Measurements from ENCODE around the gene B9D1.

The B9D1 gene

DNA sequence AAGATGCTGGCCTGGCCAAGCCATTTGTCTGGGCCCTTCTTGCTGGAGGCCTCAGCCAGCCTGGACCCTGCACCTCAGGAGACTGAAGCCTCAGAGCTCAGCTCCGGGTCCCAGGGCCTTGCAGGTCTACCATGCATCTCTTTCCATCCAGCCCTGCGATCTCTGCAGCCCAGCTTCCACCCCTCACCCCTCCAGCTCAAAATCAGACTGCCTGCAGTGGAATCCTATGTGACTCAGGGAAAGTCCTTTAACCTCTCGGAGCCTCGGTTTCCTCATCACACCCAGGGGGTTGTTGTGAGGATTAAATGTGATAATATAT is 2.9 kb upstream of the B9D1 start:
- ChIA-PET POLR2A (no interaction called here), CTCF (interaction anchor here (0.9 to 10.8 kb wide), 9 partner anchors 9 to 397 kb away, joined by 3 to 149 read pairs (median 4); no protein-coding TSS in a partner anchor)
- no peak overlapping the region for H3K27ac ChIP-seq (ENCODE audit: insufficient read depth in 1 of 2, low read depth in 1 of 2, low read length in 2 of 2, poor library complexity in 1 of 2, severe bottlenecking in 2 of 2)
- peaks cover 3 to 20% (median 18%) of the 10 kb centered on the region in 4 experiments for H3K4me1 ChIP-seq (ENCODE audit: control extremely low read depth in 1 of 4, control insufficient read depth in 4 of 4, insufficient read depth in 4 of 4, low read length in 3 of 4)
- H3K36me3 ChIP-seq (ENCODE audit: control insufficient read depth in 4 of 4, insufficient read depth in 4 of 4, low read length in 3 of 4), result no peaks in the 10 kb centered on the region
- no peak overlapping the region for H3K4me3 ChIP-seq (ENCODE audit: control insufficient read depth in 1 of 7, extremely low read depth in 1 of 7, insufficient read depth in 4 of 7, low read depth in 2 of 7, low read length in 6 of 7)
- H3K27me3 ChIP-seq (replicated peaks in 2 of 5; ENCODE audit: control insufficient read depth in 4 of 5, insufficient read depth in 5 of 5, low read length in 4 of 5), result peaks cover 0 to 72% (median 30%) of the 10 kb centered on the region in 5 experiments
- WGBS (ENCODE audit: insufficient coverage), result 100% methylated on average over 1 of the region's 4 CpGs
- no peak for DNase-seq
- no peaks in the 10 kb centered on the region for H3K9me3 ChIP-seq (ENCODE audit: control extremely low read depth in 1 of 5, control insufficient read depth in 4 of 5, insufficient read depth in 2 of 5, low read depth in 1 of 5, low read length in 4 of 5)

DNA sequence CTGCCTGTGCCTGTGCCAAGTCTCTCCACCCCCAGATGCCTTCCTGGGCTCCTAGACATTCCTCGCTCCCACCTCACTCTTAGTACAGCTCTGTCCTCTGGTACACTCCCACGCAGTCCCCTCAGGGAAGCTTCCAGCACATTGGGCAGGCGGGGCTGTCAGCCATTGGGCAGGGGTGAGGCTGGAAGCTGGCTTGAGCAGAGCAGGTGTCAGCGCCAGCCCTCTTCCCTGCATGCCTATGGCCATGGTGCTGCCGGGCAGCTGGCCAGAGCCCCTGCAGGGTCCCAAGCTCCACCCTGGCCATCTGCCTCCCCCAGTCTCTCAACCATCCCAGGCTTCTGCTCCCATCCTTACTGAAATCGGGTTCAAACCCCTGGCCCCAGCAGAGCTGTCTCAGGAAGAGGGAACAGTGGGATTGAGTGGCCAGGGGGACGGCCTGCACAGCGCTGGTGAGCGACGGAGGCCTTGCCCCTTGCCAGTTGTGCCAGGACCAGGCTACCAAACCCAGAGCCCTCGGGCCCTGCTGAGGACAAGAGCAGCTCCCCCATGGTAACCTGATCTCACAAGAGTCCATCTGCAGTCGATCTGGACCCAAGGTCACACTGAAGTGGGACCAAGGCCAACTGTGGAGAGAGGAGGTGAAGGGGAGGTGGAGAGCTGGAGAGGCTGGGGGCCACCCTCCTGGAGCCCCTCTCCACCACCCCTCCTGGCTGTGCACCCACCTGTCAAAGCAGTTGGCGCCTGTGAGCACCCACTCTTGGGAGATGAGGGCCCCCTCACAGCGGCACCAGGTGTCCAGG is 2.4 kb upstream of the B9D1 start:
- ChIA-PET CTCF (interaction anchor here (0.9 to 10.8 kb wide), 11 partner anchors 10 to 398 kb away, joined by 3 to 149 read pairs (median 3); no protein-coding TSS in a partner anchor), POLR2A (no interaction called here)
- DNase-seq, result no peak
- WGBS (ENCODE audit: insufficient coverage), result 98% methylated on average over 12 of the region's 14 CpGs
- H3K4me3 ChIP-seq (ENCODE audit: control insufficient read depth in 1 of 7, extremely low read depth in 1 of 7, insufficient read depth in 4 of 7, low read depth in 2 of 7, low read length in 6 of 7), result no peak overlapping the region
- peaks cover 0 to 14% (median 13%) of the 10 kb centered on the region in 4 experiments for H3K4me1 ChIP-seq (ENCODE audit: control extremely low read depth in 1 of 4, control insufficient read depth in 4 of 4, insufficient read depth in 4 of 4, low read length in 3 of 4)
- H3K9me3 ChIP-seq (ENCODE audit: control extremely low read depth in 1 of 5, control insufficient read depth in 4 of 5, insufficient read depth in 2 of 5, low read depth in 1 of 5, low read length in 4 of 5), result no peaks in the 10 kb centered on the region
- H3K27ac ChIP-seq (ENCODE audit: insufficient read depth in 1 of 2, low read depth in 1 of 2, low read length in 2 of 2, poor library complexity in 1 of 2, severe bottlenecking in 2 of 2), result no peak overlapping the region
- H3K27me3 ChIP-seq (replicated peaks in 2 of 5; ENCODE audit: control insufficient read depth in 4 of 5, insufficient read depth in 5 of 5, low read length in 4 of 5), result peaks cover 0 to 72% (median 28%) of the 10 kb centered on the region in 5 experiments
- H3K36me3 ChIP-seq (ENCODE audit: control insufficient read depth in 4 of 4, insufficient read depth in 4 of 4, low read length in 3 of 4), result no peaks in the 10 kb centered on the region

DNA sequence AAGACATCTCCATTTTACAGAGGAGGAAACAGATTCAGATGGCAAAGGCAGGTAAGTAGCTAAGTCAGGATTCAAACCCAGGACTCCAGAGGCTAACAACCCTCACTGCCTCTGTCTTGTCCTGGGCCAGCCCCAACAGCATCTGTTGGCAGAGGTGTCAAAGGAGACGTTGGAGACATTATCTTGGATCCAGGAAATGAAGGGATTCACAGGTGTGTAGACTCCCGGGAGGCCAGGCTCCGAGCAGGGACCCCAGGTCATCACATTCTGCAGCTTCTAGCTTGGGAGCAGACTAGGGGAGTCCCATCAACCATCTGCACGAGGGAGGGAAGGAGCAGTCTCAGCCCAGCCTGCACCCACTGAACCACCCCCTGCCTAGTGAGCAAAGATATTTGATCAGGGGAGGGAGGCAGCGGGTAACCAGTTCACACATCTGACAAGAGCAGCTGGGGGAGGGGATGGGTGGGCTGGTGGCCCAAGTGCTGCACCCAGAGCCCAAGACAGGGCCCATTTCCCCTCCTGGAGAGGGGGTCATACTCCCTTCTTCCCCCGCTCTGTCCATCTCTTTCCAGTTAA is 1.0 kb upstream of the B9D1 start:
- H3K27me3 ChIP-seq (replicated peaks in 2 of 5; ENCODE audit: control insufficient read depth in 4 of 5, insufficient read depth in 5 of 5, low read length in 4 of 5), result peaks cover 0 to 73% (median 29%) of the 10 kb centered on the region in 5 experiments
- POLR2A ChIA-PET, result no interaction called here
- no peaks in the 10 kb centered on the region for H3K36me3 ChIP-seq (ENCODE audit: control insufficient read depth in 4 of 4, insufficient read depth in 4 of 4, low read length in 3 of 4)
- no peak for DNase-seq
- no peak overlapping the region for H3K27ac ChIP-seq (ENCODE audit: insufficient read depth in 1 of 2, low read depth in 1 of 2, low read length in 2 of 2, poor library complexity in 1 of 2, severe bottlenecking in 2 of 2)
- CTCF ChIA-PET, result interaction anchor here (0.6 to 10.8 kb wide), 30 partner anchors 8 to 401 kb away, joined by 3 to 149 read pairs (median 4); partner anchors contain the start of gene MAPK7
- no peaks in the 10 kb centered on the region for H3K9me3 ChIP-seq (ENCODE audit: control extremely low read depth in 1 of 5, control insufficient read depth in 4 of 5, insufficient read depth in 2 of 5, low read depth in 1 of 5, low read length in 4 of 5)
- H3K4me3 ChIP-seq (ENCODE audit: control insufficient read depth in 1 of 7, extremely low read depth in 1 of 7, insufficient read depth in 4 of 7, low read depth in 2 of 7, low read length in 6 of 7), result no peak overlapping the region
- 70% methylated on average over 5 of the region's 6 CpGs for whole genome bisulfite sequencing (ENCODE audit: insufficient coverage)
- H3K4me1 ChIP-seq (ENCODE audit: control extremely low read depth in 1 of 4, control insufficient read depth in 4 of 4, insufficient read depth in 4 of 4, low read length in 3 of 4), result peaks cover 0 to 10% (median 10%) of the 10 kb centered on the region in 4 experiments

DNA sequence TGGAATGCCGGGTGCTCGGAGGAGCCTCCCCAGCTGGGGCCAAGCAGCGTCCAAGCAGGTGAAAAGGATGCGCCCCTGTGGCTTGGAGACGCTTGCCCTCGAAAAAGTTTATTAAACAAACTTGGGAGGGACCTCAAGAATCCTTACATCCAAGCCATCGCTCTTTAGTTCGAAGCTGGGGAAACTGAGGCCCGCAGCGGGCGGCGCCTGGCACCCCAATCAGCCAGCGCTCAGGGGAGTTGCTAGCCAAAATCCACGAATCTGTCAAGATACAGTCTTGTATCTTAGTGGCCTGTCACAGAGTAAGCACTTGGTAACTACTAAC is 553 bp upstream of the B9D1 start:
- ChIA-PET POLR2A (interaction anchor here (0.6 kb wide), 1 partner anchor 1832 kb away, joined by 3 read pairs; no protein-coding TSS in a partner anchor), CTCF (interaction anchor here (0.6 to 10.8 kb wide), 29 partner anchors 9 to 401 kb away, joined by 3 to 149 read pairs (median 4); partner anchors contain the start of gene MAPK7)
- no peak for DNase-seq
- Histone ChIP-seq H3K27ac (ENCODE audit: insufficient read depth in 1 of 2, low read depth in 1 of 2, low read length in 2 of 2, poor library complexity in 1 of 2, severe bottlenecking in 2 of 2) (no peak overlapping the region), H3K4me3 (ENCODE audit: control insufficient read depth in 1 of 7, extremely low read depth in 1 of 7, insufficient read depth in 4 of 7, low read depth in 2 of 7, low read length in 6 of 7) (peak overlapping the region in 3 of 7 experiments; percentile 74 to 78 (median 74)), H3K4me1 (ENCODE audit: control extremely low read depth in 1 of 4, control insufficient read depth in 4 of 4, insufficient read depth in 4 of 4, low read length in 3 of 4) (peaks cover 0 to 10% (median 10%) of the 10 kb centered on the region in 4 experiments), H3K9me3 (ENCODE audit: control extremely low read depth in 1 of 5, control insufficient read depth in 4 of 5, insufficient read depth in 2 of 5, low read depth in 1 of 5, low read length in 4 of 5) (no peaks in the 10 kb centered on the region), H3K36me3 (ENCODE audit: control insufficient read depth in 4 of 4, insufficient read depth in 4 of 4, low read length in 3 of 4) (no peaks in the 10 kb centered on the region), H3K27me3 (replicated peaks in 2 of 5; ENCODE audit: control insufficient read depth in 4 of 5, insufficient read depth in 5 of 5, low read length in 4 of 5) (peaks cover 0 to 73% (median 27%) of the 10 kb centered on the region in 5 experiments)
- 34% methylated on average over 14 of the region's 14 CpGs for WGBS (ENCODE audit: insufficient coverage)

DNA sequence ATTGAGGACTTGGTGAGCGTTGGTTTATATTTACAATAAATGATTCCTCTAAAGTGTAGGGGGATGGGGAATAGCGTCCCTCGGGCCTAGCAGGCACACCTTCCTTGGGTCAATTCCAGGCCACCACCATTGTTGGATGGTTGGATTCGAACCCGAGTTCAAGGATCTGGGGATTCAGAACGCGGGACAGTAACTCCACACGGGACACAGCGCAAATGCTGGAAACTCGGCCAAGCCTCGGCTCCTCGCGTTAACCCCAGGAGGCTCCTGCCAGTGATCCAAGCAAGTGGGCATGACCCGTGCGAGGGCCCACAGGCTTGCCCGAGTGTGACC is 613 bp downstream of the B9D1 start:
- POLR2A ChIA-PET, result no interaction called here
- WGBS (ENCODE audit: insufficient coverage), result 36% methylated on average over 15 of the region's 16 CpGs
- DNase-seq, result no peak
- Histone ChIP-seq H3K36me3 (ENCODE audit: control insufficient read depth in 4 of 4, insufficient read depth in 4 of 4, low read length in 3 of 4) (no peaks in the 10 kb centered on the region), H3K4me1 (ENCODE audit: control extremely low read depth in 1 of 4, control insufficient read depth in 4 of 4, insufficient read depth in 4 of 4, low read length in 3 of 4) (peaks cover 0 to 10% (median 10%) of the 10 kb centered on the region in 4 experiments), H3K4me3 (ENCODE audit: control insufficient read depth in 1 of 7, extremely low read depth in 1 of 7, insufficient read depth in 4 of 7, low read depth in 2 of 7, low read length in 6 of 7) (peak overlapping the region in 6 of 7 experiments; percentile 55 to 78 (median 68)), H3K27me3 (replicated peaks in 2 of 5; ENCODE audit: control insufficient read depth in 4 of 5, insufficient read depth in 5 of 5, low read length in 4 of 5) (peaks cover 0 to 72% (median 24%) of the 10 kb centered on the region in 5 experiments), H3K27ac (ENCODE audit: insufficient read depth in 1 of 2, low read depth in 1 of 2, low read length in 2 of 2, poor library complexity in 1 of 2, severe bottlenecking in 2 of 2) (peak overlapping the region in 1 of 2 experiments; percentile 9), H3K9me3 (ENCODE audit: control extremely low read depth in 1 of 5, control insufficient read depth in 4 of 5, insufficient read depth in 2 of 5, low read depth in 1 of 5, low read length in 4 of 5) (no peaks in the 10 kb centered on the region)
- CTCF ChIA-PET, result interaction anchor here (0.7 to 10.8 kb wide), 6 partner anchors 18 to 403 kb away, joined by 3 to 149 read pairs (median 9); no protein-coding TSS in a partner anchor

DNA sequence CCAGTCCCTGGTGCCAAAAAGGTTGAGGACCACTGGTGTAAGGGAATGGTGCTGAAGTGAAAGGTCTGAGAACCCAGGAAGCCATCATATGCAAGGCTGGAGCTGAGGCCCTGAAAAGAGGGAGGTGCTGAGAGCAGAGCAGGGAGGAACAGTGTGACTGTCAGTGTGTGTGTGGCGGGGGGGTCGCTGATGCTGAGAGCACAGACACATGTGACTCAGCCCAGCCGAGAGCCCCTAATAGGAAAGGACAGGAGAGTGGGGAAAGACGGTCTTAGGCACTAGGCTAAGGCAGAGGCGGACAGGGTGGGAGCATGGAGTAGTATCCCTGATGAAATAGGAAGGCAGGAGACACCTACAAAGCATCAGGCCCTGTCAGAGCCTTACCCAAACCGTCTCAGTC is 1.2 kb downstream of the B9D1 start:
- Histone ChIP-seq H3K9me3 (ENCODE audit: control extremely low read depth in 1 of 5, control insufficient read depth in 4 of 5, insufficient read depth in 2 of 5, low read depth in 1 of 5, low read length in 4 of 5) (no peaks in the 10 kb centered on the region), H3K4me1 (ENCODE audit: control extremely low read depth in 1 of 4, control insufficient read depth in 4 of 4, insufficient read depth in 4 of 4, low read length in 3 of 4) (peaks cover 0 to 10% (median 10%) of the 10 kb centered on the region in 4 experiments), H3K36me3 (ENCODE audit: control insufficient read depth in 4 of 4, insufficient read depth in 4 of 4, low read length in 3 of 4) (no peaks in the 10 kb centered on the region), H3K27me3 (replicated peaks in 2 of 5; ENCODE audit: control insufficient read depth in 4 of 5, insufficient read depth in 5 of 5, low read length in 4 of 5) (peaks cover 0 to 70% (median 25%) of the 10 kb centered on the region in 5 experiments), H3K27ac (ENCODE audit: insufficient read depth in 1 of 2, low read depth in 1 of 2, low read length in 2 of 2, poor library complexity in 1 of 2, severe bottlenecking in 2 of 2) (no peak overlapping the region), H3K4me3 (ENCODE audit: control insufficient read depth in 1 of 7, extremely low read depth in 1 of 7, insufficient read depth in 4 of 7, low read depth in 2 of 7, low read length in 6 of 7) (no peak overlapping the region)
- ChIA-PET POLR2A (no interaction called here), CTCF (interaction anchor here (10.8 kb wide), 1 partner anchor 85 kb away, joined by 149 read pairs; no protein-coding TSS in a partner anchor)
- DNase-seq, result no peak
- WGBS (ENCODE audit: insufficient coverage), result 97% methylated on average over 4 of the region's 6 CpGs

DNA sequence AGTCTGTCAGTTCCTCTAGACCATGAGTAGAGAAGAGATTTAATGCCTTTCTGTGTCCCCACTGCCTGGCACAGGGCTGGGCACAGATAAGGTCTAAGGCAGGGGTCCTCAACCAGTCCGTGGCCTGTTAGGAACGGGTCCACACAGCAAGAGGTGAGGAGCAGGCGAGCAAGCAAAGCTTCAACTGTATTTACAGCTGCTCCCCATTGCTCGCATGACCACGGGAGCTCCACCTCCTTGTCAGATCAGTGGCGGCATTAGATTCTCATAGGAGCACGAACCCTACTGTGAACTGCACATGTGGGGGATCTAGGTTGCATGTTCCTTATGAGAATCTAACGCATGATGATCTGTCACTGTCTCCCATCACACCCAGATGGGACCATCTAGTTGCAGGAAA is 1.8 kb downstream of the B9D1 start:
- DNase-seq, result no peak
- Histone ChIP-seq H3K36me3 (ENCODE audit: control insufficient read depth in 4 of 4, insufficient read depth in 4 of 4, low read length in 3 of 4) (no peaks in the 10 kb centered on the region), H3K27ac (ENCODE audit: insufficient read depth in 1 of 2, low read depth in 1 of 2, low read length in 2 of 2, poor library complexity in 1 of 2, severe bottlenecking in 2 of 2) (no peak overlapping the region), H3K27me3 (replicated peaks in 2 of 5; ENCODE audit: control insufficient read depth in 4 of 5, insufficient read depth in 5 of 5, low read length in 4 of 5) (peaks cover 0 to 66% (median 20%) of the 10 kb centered on the region in 5 experiments), H3K4me1 (ENCODE audit: control extremely low read depth in 1 of 4, control insufficient read depth in 4 of 4, insufficient read depth in 4 of 4, low read length in 3 of 4) (peaks cover 0 to 10% (median 10%) of the 10 kb centered on the region in 4 experiments), H3K9me3 (ENCODE audit: control extremely low read depth in 1 of 5, control insufficient read depth in 4 of 5, insufficient read depth in 2 of 5, low read depth in 1 of 5, low read length in 4 of 5) (no peaks in the 10 kb centered on the region), H3K4me3 (ENCODE audit: control insufficient read depth in 1 of 7, extremely low read depth in 1 of 7, insufficient read depth in 4 of 7, low read depth in 2 of 7, low read length in 6 of 7) (no peak overlapping the region)
- ChIA-PET CTCF (interaction anchor here (1.3 kb wide), 1 partner anchor 11 kb away, joined by 6 read pairs; no protein-coding TSS in a partner anchor), POLR2A (no interaction called here)
- WGBS (ENCODE audit: insufficient coverage), result 95% methylated on average over 7 of the region's 8 CpGs

Data from common myeloid progenitor, CD34-positive (primary cell).